HUDEP-2 (cell line): ENCODE results near the gene FHIP1B.

Experiments
- DNase-seq, 76 experiments: peaks; one replicate each; lab custom pipeline; 2025; ENCODE audit not compliant: unreplicated experiment in 76 of 76; lab: John Stamatoyannopoulos, UW

The FHIP1B gene

GRCh38 chr11:6240781-6241180 lies 6.3 kb upstream of the FHIP1B start:
- no peak for DNase-seq

GRCh38 chr11:6240139-6240538 lies 5.7 kb upstream of the FHIP1B start:
- DNase-seq = no peak

- peak in 6 of 76 experiments; percentile 2 to 24 (median 12) for DNase-seq
Measured at GRCh38 chr11:6238902-6239301, 4.5 kb upstream of the FHIP1B start, which contains the start of gene CNGA4. TSS of gene CNGA4 (plus strand) at chr11:6239089. CDS start at chr11:6239207, 118 bp downstream.

- peak in 4 of 76 experiments; percentile 2 to 59 (median 8) for DNase-seq
Measured at GRCh38 chr11:6237761-6238302, 3.4 kb upstream of the FHIP1B start.

- DNase-seq = no peak
Measured at GRCh38 chr11:6237266-6237665, 2.8 kb upstream of the FHIP1B start.

- no peak for DNase-seq
Measured at GRCh38 chr11:6233984-6234386, 451 bp downstream of the FHIP1B start.

- DNase-seq = peak in 11 of 76 experiments; percentile 3 to 45 (median 9)
Measured at GRCh38 chr11:6232899-6233298, 1.5 kb downstream of the FHIP1B start.

- DNase-seq = no peak
Measured at GRCh38 chr11:6229911-6230310, 4.5 kb downstream of the FHIP1B start.

GRCh38 chr11:6228520-6228919 lies 5.9 kb downstream of the FHIP1B start:
- DNase-seq = no peak

GRCh38 chr11:6225896-6226295 lies 8.5 kb downstream of the FHIP1B start:
- DNase-seq = peak in 3 of 76 experiments; percentile 1 to 8 (median 2)

- peak in 4 of 76 experiments; percentile 6 to 19 (median 9) for DNase-seq
Measured at GRCh38 chr11:6225024-6225423, 9.4 kb downstream of the FHIP1B start.

GRCh38 chr11:6224421-6224820 lies 10.0 kb downstream of the FHIP1B start:
- no peak for DNase-seq

GRCh38 chr11:6223854-6224253 lies 10.6 kb downstream of the FHIP1B start:
- DNase-seq = no peak

GRCh38 chr11:6219359-6219758 lies 15.1 kb downstream of the FHIP1B start:
- no peak for DNase-seq

- DNase-seq = no peak
Measured at GRCh38 chr11:6217722-6218121, 16.7 kb downstream of the FHIP1B start.

GRCh38 chr11:6216501-6216900 lies 17.9 kb downstream of the FHIP1B start:
- no peak for DNase-seq

- no peak for DNase-seq
Measured at GRCh38 chr11:6214530-6214929, 19.9 kb downstream of the FHIP1B start.

- DNase-seq = no peak
Measured at GRCh38 chr11:6210274-6210955, 24.0 kb downstream of the FHIP1B start.

- no peak for DNase-seq
Measured at GRCh38 chr11:6209801-6210200, 24.6 kb downstream of the FHIP1B start.

GRCh38 chr11:6206456-6207180 lies 27.8 kb downstream of the FHIP1B start:
- DNase-seq = no peak

- DNase-seq = no peak
Measured at GRCh38 chr11:6205366-6205765, 29.1 kb downstream of the FHIP1B start, which contains the start of gene C11orf42. TSS of gene C11orf42 (plus strand) at chr11:6205557. CDS start at chr11:6205616, 59 bp downstream.

GRCh38 chr11:6204706-6205105 lies 29.7 kb downstream of the FHIP1B start:
- no peak for DNase-seq
